Measurements from ENCODE around the gene GCM1. TPM values are rescaled to one million over a fixed set of nuclear protein-coding genes. Genes with fewer than 3 reads are reported as not detected.

Gene GCM1
- polyA plus RNA-seq, 3 donors, result 0.08 TPM; not detected in 2

DNA sequence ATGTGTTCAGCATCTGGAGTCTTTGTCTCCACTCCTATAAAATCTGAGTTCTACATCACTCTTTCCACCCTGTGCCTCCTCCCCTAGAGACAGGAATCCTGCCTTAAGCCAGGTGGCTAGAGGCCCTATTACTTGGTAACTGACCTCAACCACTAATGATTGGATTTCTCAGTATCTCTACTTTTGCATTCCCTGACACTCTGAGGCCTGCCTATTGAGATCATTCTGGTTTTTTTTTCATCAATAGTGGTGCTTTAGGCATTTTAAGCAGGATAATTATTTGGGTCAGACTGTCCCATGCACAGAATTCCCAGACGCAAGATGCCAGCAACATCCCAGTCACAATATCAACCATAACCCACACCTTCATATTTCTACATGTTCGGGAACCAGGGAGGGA lies 3.9 kb upstream of the GCM1 start:
- H3K4me2 ChIP-seq (replicated peaks; ENCODE audit: extremely low read depth, low read length, poor library complexity, severe bottlenecking), result no peak overlapping the region
- DNase-seq, result no peak
- H3K27me3 ChIP-seq (ENCODE audit: control insufficient read depth in 2 of 2, insufficient read depth in 2 of 2, low read length in 2 of 2), result no peaks in the 10 kb centered on the region
- Mint-ChIP-seq H3K27me3 (ENCODE audit: low read depth in 3 of 3) (peaks cover 2 to 12% (median 3%) of the 10 kb centered on the region in 3 donors), H3K4me1 (no peaks in the 10 kb centered on the region), H3K4me3 (no peak overlapping the region), H3K27ac (no peak overlapping the region), H3K9me3 (no peaks in the 10 kb centered on the region), H3K36me3 (no peaks in the 10 kb centered on the region)
- H3K4me1 ChIP-seq (ENCODE audit: control insufficient read depth in 1 of 2, insufficient read depth in 2 of 2, low read length in 2 of 2), result no peaks in the 10 kb centered on the region
- no peak overlapping the region for H3K4me3 ChIP-seq (replicated peaks in 1 of 3; ENCODE audit: low read depth in 2 of 3, low read length in 3 of 3)
- H3K79me2 ChIP-seq (ENCODE audit: insufficient read depth, low read length), result no peaks in the 10 kb centered on the region
- no peaks in the 10 kb centered on the region for H3K36me3 ChIP-seq (replicated peaks in 1 of 2; ENCODE audit: control insufficient read depth in 1 of 2, insufficient read depth in 2 of 2, low read length in 2 of 2)
- no peak overlapping the region for H3K27ac ChIP-seq (ENCODE audit: low read depth in 1 of 2, low read length in 2 of 2)
- no peak for TF ChIP-seq CTCF (IDR thresholded peaks at IDR 0.05)
- intact Hi-C loops (cut with micrococcal nuclease), result no loop called here
- H4K20me1 ChIP-seq (ENCODE audit: insufficient read depth, low read length), result no peaks in the 10 kb centered on the region
- no CpG with 5 or more reads among the region's 2 CpGs for WGBS (ENCODE audit: insufficient coverage)
- no peak overlapping the region for H2AFZ ChIP-seq (ENCODE audit: insufficient read depth, low read depth, low read length, poor library complexity, severe bottlenecking)
- no peak overlapping the region for H3K9ac ChIP-seq (ENCODE audit: insufficient read depth, low read length, poor library complexity, severe bottlenecking)
- H3K9me3 ChIP-seq (replicated peaks in 1 of 2; ENCODE audit: control insufficient read depth in 1 of 2, insufficient read depth in 1 of 2, low read length in 2 of 2), result no peaks in the 10 kb centered on the region

- Mint-ChIP-seq H3K27ac (no peak overlapping the region), H3K36me3 (no peaks in the 10 kb centered on the region), H3K9me3 (no peaks in the 10 kb centered on the region), H3K27me3 (ENCODE audit: low read depth in 3 of 3) (peaks cover 2 to 12% (median 3%) of the 10 kb centered on the region in 3 donors), H3K4me1 (no peaks in the 10 kb centered on the region), H3K4me3 (no peak overlapping the region)
- Histone ChIP-seq H4K20me1 (ENCODE audit: insufficient read depth, low read length) (no peaks in the 10 kb centered on the region), H3K36me3 (replicated peaks in 1 of 2; ENCODE audit: control insufficient read depth in 1 of 2, insufficient read depth in 2 of 2, low read length in 2 of 2) (no peaks in the 10 kb centered on the region), H3K4me2 (replicated peaks; ENCODE audit: extremely low read depth, low read length, poor library complexity, severe bottlenecking) (no peak overlapping the region), H3K4me1 (ENCODE audit: control insufficient read depth in 1 of 2, insufficient read depth in 2 of 2, low read length in 2 of 2) (no peaks in the 10 kb centered on the region), H3K9me3 (replicated peaks in 1 of 2; ENCODE audit: control insufficient read depth in 1 of 2, insufficient read depth in 1 of 2, low read length in 2 of 2) (no peaks in the 10 kb centered on the region), H3K27me3 (ENCODE audit: control insufficient read depth in 2 of 2, insufficient read depth in 2 of 2, low read length in 2 of 2) (no peaks in the 10 kb centered on the region), H3K9ac (ENCODE audit: insufficient read depth, low read length, poor library complexity, severe bottlenecking) (no peak overlapping the region), H3K27ac (ENCODE audit: low read depth in 1 of 2, low read length in 2 of 2) (no peak overlapping the region), H3K79me2 (ENCODE audit: insufficient read depth, low read length) (no peaks in the 10 kb centered on the region), H3K4me3 (replicated peaks in 1 of 3; ENCODE audit: low read depth in 2 of 3, low read length in 3 of 3) (no peak overlapping the region), H2AFZ (ENCODE audit: insufficient read depth, low read depth, low read length, poor library complexity, severe bottlenecking) (no peak overlapping the region)
- TF ChIP-seq CTCF (IDR thresholded peaks at IDR 0.05), result peak; percentile 34
- no peak for DNase-seq
- 80% methylated on average over 1 of the region's 3 CpGs for WGBS (ENCODE audit: insufficient coverage)
- intact Hi-C loops (cut with micrococcal nuclease), result no loop called here
Measured at GRCh38 chr6:53151676-53152075, 3.0 kb upstream of the GCM1 start.
